ENCODE results near the gene ZNF750.

Gene ZNF750

DNA sequence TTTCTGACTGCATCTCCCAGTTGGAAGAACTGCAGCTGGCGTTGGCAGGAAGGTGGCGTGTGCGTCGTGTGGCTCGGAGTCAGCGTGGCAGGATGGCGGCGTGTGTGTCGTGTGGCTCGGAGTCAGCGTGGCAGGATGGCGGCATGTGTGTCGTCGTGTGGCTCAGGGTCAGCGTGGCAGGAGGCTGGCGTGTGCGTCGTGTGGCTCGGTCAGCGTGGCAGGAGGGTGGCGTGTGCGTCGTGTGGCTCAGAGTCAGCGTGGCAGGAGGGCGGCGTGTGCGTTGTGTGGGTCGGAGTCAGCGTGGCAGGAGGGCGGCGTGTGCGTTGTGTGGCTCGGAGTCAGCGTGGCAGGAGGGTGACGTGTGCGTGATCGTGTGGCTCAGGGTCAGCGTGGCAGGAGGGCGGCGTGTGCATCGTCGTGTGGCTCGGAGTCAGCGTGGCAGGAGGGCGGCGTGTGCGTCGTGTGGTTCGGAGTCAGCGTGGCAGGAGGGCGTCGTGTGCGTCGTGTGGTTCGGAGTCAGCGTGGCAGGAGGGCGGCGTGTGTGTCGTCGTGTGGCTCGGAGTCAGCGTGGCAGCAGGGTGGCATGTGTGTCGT is 38.3 kb downstream of the ZNF750 start:
- DNase-seq (ENCODE audit: low read depth in 1 of 2, low spot score in 1 of 2), result no peak
- no peaks in the 10 kb centered on the region for H3K27me3 ChIP-seq (ENCODE audit: insufficient read depth, poor library complexity, severe bottlenecking)
- H3K27ac ChIP-seq (replicated peaks), result no peak overlapping the region
- H3K4me3 ChIP-seq (replicated peaks; ENCODE audit: insufficient read depth, low read length), result no peak overlapping the region
- TF ChIP-seq, protein P1, sequence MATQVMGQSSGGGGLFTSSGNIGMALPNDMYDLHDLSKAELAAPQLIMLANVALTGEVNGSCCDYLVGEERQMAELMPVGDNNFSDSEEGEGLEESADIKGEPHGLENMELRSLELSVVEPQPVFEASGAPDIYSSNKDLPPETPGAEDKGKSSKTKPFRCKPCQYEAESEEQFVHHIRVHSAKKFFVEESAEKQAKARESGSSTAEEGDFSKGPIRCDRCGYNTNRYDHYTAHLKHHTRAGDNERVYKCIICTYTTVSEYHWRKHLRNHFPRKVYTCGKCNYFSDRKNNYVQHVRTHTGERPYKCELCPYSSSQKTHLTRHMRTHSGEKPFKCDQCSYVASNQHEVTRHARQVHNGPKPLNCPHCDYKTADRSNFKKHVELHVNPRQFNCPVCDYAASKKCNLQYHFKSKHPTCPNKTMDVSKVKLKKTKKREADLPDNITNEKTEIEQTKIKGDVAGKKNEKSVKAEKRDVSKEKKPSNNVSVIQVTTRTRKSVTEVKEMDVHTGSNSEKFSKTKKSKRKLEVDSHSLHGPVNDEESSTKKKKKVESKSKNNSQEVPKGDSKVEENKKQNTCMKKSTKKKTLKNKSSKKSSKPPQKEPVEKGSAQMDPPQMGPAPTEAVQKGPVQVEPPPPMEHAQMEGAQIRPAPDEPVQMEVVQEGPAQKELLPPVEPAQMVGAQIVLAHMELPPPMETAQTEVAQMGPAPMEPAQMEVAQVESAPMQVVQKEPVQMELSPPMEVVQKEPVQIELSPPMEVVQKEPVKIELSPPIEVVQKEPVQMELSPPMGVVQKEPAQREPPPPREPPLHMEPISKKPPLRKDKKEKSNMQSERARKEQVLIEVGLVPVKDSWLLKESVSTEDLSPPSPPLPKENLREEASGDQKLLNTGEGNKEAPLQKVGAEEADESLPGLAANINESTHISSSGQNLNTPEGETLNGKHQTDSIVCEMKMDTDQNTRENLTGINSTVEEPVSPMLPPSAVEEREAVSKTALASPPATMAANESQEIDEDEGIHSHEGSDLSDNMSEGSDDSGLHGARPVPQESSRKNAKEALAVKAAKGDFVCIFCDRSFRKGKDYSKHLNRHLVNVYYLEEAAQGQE (IDR thresholded peaks at IDR 0.05; ENCODE audit: insufficient replicate concordance, low read depth), result no peak
- TF ChIP-seq GABPA (IDR thresholded peaks at IDR 0.05; ENCODE audit: low read depth), result no peak
- no peak for TF ChIP-seq SPI1 (IDR thresholded peaks at IDR 0.05; ENCODE audit: borderline replicate concordance, low read depth)
- no peak for TF ChIP-seq POLR2AphosphoS5 (IDR thresholded peaks at IDR 0.05; ENCODE audit: low read depth)
- TF ChIP-seq, protein P2, sequence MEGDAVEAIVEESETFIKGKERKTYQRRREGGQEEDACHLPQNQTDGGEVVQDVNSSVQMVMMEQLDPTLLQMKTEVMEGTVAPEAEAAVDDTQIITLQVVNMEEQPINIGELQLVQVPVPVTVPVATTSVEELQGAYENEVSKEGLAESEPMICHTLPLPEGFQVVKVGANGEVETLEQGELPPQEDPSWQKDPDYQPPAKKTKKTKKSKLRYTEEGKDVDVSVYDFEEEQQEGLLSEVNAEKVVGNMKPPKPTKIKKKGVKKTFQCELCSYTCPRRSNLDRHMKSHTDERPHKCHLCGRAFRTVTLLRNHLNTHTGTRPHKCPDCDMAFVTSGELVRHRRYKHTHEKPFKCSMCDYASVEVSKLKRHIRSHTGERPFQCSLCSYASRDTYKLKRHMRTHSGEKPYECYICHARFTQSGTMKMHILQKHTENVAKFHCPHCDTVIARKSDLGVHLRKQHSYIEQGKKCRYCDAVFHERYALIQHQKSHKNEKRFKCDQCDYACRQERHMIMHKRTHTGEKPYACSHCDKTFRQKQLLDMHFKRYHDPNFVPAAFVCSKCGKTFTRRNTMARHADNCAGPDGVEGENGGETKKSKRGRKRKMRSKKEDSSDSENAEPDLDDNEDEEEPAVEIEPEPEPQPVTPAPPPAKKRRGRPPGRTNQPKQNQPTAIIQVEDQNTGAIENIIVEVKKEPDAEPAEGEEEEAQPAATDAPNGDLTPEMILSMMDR (IDR thresholded peaks at IDR 0.05; ENCODE audit: insufficient read depth, low read length), result no peak

DNA sequence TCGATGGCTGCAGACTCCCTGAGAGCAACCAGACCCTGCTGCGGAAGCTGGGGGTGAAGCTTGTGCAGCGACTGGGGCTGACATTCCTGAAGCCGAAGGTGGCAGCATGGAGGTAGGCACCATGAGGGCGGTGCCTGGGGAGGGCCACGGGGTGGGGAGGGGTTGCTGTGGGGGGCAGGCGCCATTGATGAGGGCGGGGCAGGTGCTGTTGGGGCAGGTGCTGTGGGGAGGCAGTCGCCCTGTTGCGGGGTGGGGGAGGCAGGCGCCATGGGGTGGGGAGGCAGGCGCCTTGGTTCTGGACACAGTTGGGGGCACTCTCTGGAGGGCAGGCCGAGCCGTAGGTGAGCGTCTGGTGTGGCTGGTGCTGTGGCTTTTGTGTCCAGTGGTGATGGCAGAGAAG is 38.9 kb downstream of the ZNF750 start:
- no peak for TF ChIP-seq SPI1 (IDR thresholded peaks at IDR 0.05; ENCODE audit: borderline replicate concordance, low read depth)
- TF ChIP-seq, protein P2 (IDR thresholded peaks at IDR 0.05; ENCODE audit: insufficient read depth, low read length), result no peak
- TF ChIP-seq POLR2AphosphoS5 (IDR thresholded peaks at IDR 0.05; ENCODE audit: low read depth), result no peak
- TF ChIP-seq GABPA (IDR thresholded peaks at IDR 0.05; ENCODE audit: low read depth), result no peak
- TF ChIP-seq, protein P1 (IDR thresholded peaks at IDR 0.05; ENCODE audit: insufficient replicate concordance, low read depth), result no peak
- no peak for DNase-seq (ENCODE audit: low read depth in 1 of 2, low spot score in 1 of 2)

DNA sequence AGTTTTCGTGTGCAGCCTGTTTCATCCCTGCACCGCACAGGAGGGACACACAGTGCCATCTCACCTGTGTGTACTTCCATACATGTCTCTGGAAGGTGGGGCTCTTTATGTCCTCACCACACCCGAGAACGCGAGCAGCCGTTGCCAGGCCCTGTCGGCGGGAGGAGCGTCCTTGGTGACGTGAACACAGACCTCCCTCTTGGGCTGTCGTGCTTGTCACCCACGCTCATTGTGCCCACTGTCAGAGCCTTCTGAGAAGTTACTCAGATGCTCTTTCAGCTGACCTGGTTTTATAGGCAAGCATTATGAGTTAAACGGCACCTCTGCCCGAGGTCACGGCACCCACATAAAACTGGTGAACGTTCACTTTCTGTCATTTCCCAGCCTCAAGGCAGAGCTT is 40.2 kb downstream of the ZNF750 start:
- DNase-seq (ENCODE audit: low read depth in 1 of 2, low spot score in 1 of 2), result no peak
- Histone ChIP-seq H3K27me3 (ENCODE audit: insufficient read depth, poor library complexity, severe bottlenecking) (no peaks in the 10 kb centered on the region), H3K27ac (replicated peaks) (no peak overlapping the region), H3K4me3 (replicated peaks; ENCODE audit: insufficient read depth, low read length) (no peak overlapping the region)
- TF ChIP-seq, protein P1 (IDR thresholded peaks at IDR 0.05; ENCODE audit: insufficient replicate concordance, low read depth), result no peak
- TF ChIP-seq, protein P2 (IDR thresholded peaks at IDR 0.05; ENCODE audit: insufficient read depth, low read length), result no peak
- TF ChIP-seq POLR2AphosphoS5 (IDR thresholded peaks at IDR 0.05; ENCODE audit: low read depth) (no peak), SPI1 (IDR thresholded peaks at IDR 0.05; ENCODE audit: borderline replicate concordance, low read depth) (no peak), GABPA (IDR thresholded peaks at IDR 0.05; ENCODE audit: low read depth) (no peak)

More for the DNA sequence above, 38.9 kb downstream of the ZNF750 start:
- Histone ChIP-seq H3K4me3 (replicated peaks; ENCODE audit: insufficient read depth, low read length) (no peak overlapping the region), H3K27me3 (ENCODE audit: insufficient read depth, poor library complexity, severe bottlenecking) (no peaks in the 10 kb centered on the region), H3K27ac (replicated peaks) (no peak overlapping the region)

Data from HL-60 (cell line).